Esophagus squamous epithelium (tissue), 4 donors: ENCODE results near the gene SLC39A3.

Experiments used
- POLR2A ChIP-seq, 4 donors: fragments of 450-650 bp; IDR thresholded peaks; one replicate each; pipeline ENCODE4 v1.6.1; 2017; ENCODE audit warnings: antibody characterized with exemption in 4 of 4, mild to moderate bottlenecking in 4 of 4, moderate library complexity in 3 of 4
- TF ChIP-seq, protein P1 (sequence below), 6 experiments: fragments of 450-650 bp in 4 of 6; fragments of 200-600 bp in 2 of 6; sonication (generic) in 2 of 6; IDR thresholded peaks; one replicate each; pipeline ENCODE4 v1.5.1; 2016 to 2019; ENCODE audit warnings: antibody characterized with exemption in 6 of 6, mild to moderate bottlenecking in 4 of 6, moderate library complexity in 4 of 6

DNA sequence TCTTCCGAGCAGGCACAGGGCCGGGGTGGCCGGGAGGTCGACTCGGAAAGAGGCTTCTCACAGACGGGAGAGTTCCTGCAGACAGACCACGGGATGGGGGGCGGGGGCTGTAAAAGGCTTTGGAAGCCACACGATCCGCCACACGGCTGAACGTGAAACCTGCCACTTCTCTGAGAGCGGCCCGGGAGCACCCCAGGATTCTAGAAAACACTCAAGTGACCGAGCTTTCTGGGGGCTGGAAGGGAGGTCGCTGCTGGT is 15.6 kb upstream of the SLC39A3 start:
- TF ChIP-seq, protein P1, sequence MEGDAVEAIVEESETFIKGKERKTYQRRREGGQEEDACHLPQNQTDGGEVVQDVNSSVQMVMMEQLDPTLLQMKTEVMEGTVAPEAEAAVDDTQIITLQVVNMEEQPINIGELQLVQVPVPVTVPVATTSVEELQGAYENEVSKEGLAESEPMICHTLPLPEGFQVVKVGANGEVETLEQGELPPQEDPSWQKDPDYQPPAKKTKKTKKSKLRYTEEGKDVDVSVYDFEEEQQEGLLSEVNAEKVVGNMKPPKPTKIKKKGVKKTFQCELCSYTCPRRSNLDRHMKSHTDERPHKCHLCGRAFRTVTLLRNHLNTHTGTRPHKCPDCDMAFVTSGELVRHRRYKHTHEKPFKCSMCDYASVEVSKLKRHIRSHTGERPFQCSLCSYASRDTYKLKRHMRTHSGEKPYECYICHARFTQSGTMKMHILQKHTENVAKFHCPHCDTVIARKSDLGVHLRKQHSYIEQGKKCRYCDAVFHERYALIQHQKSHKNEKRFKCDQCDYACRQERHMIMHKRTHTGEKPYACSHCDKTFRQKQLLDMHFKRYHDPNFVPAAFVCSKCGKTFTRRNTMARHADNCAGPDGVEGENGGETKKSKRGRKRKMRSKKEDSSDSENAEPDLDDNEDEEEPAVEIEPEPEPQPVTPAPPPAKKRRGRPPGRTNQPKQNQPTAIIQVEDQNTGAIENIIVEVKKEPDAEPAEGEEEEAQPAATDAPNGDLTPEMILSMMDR (IDR thresholded peaks at IDR 0.05), result no peak
- TF ChIP-seq POLR2A (IDR thresholded peaks at IDR 0.05), result no peak
